Glomerular visceral epithelial cell (primary cell): ENCODE measurements around the gene MTG2.

ENCODE experiments used
- DNase-seq: peaks from one replicate; pipeline ENCODE4 v3.0.0-alpha.2; 2016; ENCODE audit errors: extremely low spot score

Gene MTG2

GRCh38 chr20:62162765-62163484, 19.9 kb upstream of the MTG2 start:
- no peak for DNase-seq

GRCh38 chr20:62163485-62163865, 19.4 kb upstream of the MTG2 start:
- no peak for DNase-seq

- DNase-seq = no peak
These were observed 18.7 kb upstream of the MTG2 start for GRCh38 chr20:62163986-62164762.

GRCh38 chr20:62164879-62165761, 17.7 kb upstream of the MTG2 start:
- no peak for DNase-seq

- DNase-seq = no peak
These were observed 16.9 kb upstream of the MTG2 start for GRCh38 chr20:62165762-62166399.

- no peak for DNase-seq
These were observed 15.4 kb upstream of the MTG2 start for GRCh38 chr20:62167474-62167873.

GRCh38 chr20:62168061-62168460, 14.8 kb upstream of the MTG2 start:
- DNase-seq = no peak

- no peak for DNase-seq
These were observed 13.9 kb upstream of the MTG2 start for GRCh38 chr20:62168890-62169435.

GRCh38 chr20:62170536-62170935, 12.3 kb upstream of the MTG2 start:
- no peak for DNase-seq

GRCh38 chr20:62171245-62171644, 11.6 kb upstream of the MTG2 start:
- DNase-seq = no peak

GRCh38 chr20:62172666-62173065, 10.2 kb upstream of the MTG2 start:
- no peak for DNase-seq

- no peak for DNase-seq
These were observed 8.6 kb upstream of the MTG2 start for GRCh38 chr20:62174021-62174804.

GRCh38 chr20:62174870-62175624, 7.8 kb upstream of the MTG2 start:
- DNase-seq = no peak

GRCh38 chr20:62175711-62176110, 7.1 kb upstream of the MTG2 start:
- no peak for DNase-seq

GRCh38 chr20:62176866-62177265, 6.0 kb upstream of the MTG2 start:
- DNase-seq = no peak

GRCh38 chr20:62177307-62177706, 5.5 kb upstream of the MTG2 start:
- no peak for DNase-seq

GRCh38 chr20:62178316-62179161, 4.3 kb upstream of the MTG2 start:
- no peak for DNase-seq

GRCh38 chr20:62179162-62179504, 3.7 kb upstream of the MTG2 start:
- DNase-seq = no peak

GRCh38 chr20:62181808-62182207, 1.0 kb upstream of the MTG2 start:
- DNase-seq = no peak
